Activated CD4-positive, alpha-beta T cell treated with anti-CD3 and anti-CD28 coated beads, Interleukin-2, amount 50 U/mL, for 24 hours (primary cell): ENCODE results near the gene S100A6.

ENCODE experiments used
- DNase-seq, 2 donors: peaks; one replicate each; pipeline ENCODE4 v3.0.0-alpha.2; 2020; ENCODE audit warnings: low read depth in 1 of 2, low spot score in 1 of 2

Gene S100A6

DNA sequence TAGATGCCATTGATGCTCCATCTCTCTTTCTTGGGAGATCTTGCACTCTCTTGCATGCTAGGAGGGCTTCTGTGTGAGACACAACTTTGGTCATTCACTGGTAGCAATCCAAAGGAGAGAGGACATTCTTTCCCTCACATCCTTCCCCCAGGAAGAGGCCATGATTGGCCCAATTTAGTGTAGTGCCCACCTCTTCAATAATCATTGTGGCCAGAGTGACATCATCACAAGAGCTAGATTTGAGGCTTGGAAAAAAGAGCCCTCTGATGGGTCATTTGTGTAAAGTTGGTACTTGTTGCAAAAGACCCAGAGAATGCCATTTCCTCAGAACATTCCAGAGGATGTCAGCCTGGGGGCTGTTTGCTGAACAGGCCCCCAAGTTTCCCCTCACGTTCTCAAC, 30.2 kb downstream of the S100A6 start:
- DNase-seq = no peak

- no peak for DNase-seq
Measured at GRCh38 chr1:153503766-153504165, 32.0 kb downstream of the S100A6 start.

DNA sequence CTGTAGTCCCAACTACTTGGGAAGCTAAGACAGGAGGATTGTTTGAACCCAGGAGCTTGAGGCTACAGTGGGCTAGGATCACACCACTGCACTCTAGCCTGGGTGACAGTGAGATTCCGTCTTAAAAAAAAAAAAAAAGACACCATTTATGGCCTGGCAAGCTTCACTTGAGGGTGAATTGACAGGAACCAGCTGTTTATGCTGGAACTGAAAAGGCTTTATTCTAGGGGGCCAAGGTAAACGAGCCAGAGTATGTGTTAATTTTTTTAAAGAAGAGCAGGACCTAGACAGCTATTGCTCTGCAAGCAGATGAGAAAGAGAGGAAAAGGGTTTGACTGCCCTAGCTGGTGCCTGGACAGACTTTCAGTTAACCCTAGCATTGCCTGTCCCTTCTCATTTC, 37.0 kb downstream of the S100A6 start:
- DNase-seq = no peak

- no peak for DNase-seq
Measured at GRCh38 chr1:153495536-153495935, 40.3 kb downstream of the S100A6 start.

DNA sequence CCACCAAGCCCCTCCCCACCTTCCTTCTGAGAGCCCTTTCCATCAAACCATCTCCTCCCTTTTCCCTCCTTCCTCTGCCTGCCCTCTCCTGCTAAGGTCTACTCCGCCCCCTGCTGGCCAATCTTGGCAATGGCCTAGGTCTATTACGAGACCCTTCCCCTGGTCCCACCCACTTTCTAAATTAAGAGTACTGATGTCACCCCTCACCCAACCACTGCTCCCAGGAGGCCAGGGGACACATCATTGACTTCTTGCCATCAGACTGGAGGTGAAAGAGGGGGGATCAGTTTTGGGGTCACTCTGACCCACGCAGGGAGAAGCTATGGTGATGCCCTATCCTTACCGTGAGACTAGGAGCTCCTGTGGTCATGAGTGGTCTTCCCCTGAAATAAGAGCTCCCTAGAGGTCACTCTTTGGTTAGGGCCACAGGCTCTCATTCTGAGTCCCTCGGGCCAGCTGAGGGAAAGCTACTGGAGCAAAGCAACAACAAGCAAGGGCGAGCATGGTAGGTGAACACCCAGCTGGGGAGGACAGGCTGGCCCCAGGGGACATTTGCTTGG, 40.7 kb downstream of the S100A6 start:
- DNase-seq = peak; percentile 62 to 63

- DNase-seq = no peak
Measured at GRCh38 chr1:153493343-153493960, 42.3 kb downstream of the S100A6 start.

DNA sequence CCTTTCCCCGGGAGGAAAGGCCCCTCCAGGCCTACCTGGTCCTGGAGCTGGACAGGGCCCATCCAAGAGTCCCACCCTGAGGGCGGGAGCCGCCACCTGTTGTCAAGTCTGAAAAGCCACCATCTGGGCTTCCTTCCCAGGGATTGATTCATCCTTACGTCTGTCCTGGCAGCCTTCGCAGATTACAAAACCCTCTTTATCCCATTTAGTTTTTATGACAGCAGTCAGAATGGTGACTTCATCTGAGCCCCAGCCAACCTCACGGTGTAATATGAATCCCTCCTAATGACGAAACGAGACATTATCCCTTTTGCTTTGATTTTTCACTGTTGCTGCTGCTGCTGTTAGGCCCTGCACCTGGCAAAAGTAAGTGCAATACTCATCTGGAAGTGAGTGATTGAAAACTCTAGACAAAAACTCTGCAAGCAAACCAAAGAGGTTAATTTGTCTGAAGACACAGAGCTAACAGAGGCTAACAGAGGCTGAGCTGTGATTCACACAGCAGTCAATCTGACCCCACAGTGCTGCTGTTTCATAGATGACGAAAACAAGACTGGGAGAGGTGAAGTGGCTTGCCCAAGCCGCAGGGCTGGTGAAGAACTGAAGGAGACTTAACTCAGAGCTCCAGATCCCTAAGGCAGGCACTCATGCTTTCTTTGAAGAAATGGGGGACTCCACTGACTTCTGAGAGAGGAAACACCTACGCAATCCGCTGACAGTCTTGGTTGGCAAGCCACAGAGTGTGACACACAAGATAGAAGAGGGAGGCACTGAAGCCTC, 45.3 kb downstream of the S100A6 start:
- DNase-seq = no peak

- no peak for DNase-seq
Measured at GRCh38 chr1:153488731-153489130, 47.1 kb downstream of the S100A6 start.

GRCh38 chr1:153487707-153488106, 48.1 kb downstream of the S100A6 start:
- no peak for DNase-seq

DNA sequence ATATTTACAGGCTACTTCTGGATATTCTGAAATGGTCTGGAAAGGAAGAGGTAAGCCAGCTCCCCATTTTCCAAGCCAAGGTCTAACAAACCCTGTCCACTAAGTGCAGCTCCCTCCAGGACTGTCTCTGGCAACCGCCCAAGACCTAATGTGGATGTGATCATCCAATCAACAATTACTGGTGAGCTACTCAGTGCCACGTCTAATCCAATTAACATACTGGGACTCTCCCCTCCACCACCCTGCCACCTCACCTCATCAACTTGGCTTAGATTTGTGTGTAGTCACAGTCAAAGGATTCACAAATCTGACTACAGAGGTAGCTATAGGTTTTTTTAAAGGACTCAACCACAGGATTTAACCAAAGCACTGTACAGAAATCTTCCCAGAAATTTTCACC, 49.9 kb downstream of the S100A6 start:
- DNase-seq = no peak
